Body of pancreas (tissue), 4 donors: ENCODE results near the gene SSH2.

Experiments
- CTCF ChIP-seq, 7 experiments: fragments of 450-650 bp in 4 of 7; fragments of 200-600 bp in 3 of 7; sonication (generic) in 3 of 7; IDR thresholded peaks; one replicate each; pipeline ENCODE4 v1.5.1; 2016 to 2019; ENCODE audit warnings: antibody characterized with exemption in 7 of 7
- POLR2A ChIP-seq, 3 donors: fragments of 450-650 bp; IDR thresholded peaks; one replicate each; pipeline ENCODE4 v1.6.1; 2016; ENCODE audit warnings: antibody characterized with exemption in 3 of 3, mild to moderate bottlenecking in 2 of 3

DNA sequence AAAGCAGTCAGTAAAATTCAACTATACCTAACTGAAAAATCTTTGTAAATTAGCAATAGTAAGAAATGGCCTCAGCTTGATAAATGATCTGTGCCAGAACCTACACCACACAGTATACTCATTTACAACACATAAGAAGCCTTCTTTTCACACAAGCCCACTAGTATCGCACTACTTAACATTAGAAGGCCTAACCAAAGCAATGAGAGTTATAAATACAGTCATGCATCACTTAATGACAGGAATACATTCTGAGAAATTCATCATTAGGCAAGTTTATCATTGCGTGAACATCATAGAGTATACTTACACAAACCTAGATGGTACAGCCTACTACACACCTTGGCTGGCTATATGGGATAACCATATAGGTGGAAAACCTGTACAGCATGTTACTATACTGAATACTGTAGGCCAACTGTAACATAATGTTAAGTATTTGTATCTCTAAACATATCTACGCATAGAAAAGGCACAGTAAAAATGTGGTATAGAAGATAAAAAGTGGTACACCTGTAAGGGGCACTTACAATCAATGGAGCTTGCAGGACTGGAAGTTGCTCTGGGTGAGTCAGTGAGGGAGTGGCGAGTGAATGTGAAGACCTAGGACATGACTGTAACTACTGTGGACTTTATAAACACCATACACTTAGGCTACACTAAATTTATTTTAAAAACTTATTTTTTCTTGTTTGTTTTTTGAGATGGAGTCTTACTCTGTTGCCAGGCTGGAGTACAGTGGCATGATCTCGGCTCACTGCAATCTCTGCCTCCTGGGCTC lies 180.8 kb downstream of the SSH2 start:
- no peak for TF ChIP-seq CTCF (IDR thresholded peaks at IDR 0.05)
- TF ChIP-seq POLR2A (IDR thresholded peaks at IDR 0.05) = no peak
